ENCODE data around the gene WDFY2.

WDFY2 gene

DNA sequence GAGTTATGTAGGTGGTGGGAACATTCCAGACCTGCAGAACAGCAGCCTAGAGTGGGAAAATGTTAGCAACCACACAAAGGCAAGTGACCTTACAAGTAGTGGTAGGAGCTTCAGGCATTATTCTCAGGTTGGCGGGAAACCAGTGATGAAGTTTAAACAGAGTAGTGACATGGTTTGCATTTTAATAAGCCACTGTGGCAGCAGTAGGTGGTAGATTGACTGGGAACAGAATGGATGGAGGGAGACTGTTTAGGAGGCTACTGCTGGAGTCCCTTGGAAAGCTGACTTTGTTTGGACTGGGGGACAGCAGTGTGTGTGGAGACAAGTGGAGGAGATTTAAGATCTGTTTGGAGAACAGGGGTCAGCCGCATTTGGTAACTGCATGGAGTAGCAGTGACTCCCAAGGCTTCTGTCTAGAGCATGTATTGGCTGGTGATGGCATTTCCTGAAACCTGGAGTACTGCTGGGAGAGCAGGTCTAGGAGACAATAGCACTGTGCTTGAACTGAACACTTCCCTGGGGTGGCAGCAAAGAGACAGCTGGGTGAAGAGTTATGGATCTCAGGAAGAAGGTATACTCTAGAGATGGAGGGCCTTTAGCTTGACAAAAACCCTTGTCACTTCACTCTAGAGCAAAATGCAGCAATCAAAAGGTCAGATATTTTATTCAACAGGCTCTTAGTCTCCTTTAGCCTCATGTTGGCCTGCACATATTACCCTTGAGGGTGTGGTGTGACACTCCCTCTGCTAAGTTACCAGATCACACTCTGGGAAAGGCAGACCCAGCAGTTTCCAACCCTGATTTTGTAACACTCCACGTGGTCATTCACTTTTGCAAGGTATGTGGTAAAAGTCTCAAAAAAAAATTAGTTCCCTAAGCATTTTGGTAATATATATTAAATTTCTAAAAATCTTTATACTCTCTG is 149.4 kb downstream of the WDFY2 start:
- H3K4me1 Mint-ChIP-seq (ENCODE audit: low read depth), result peaks cover 9% of the 10 kb centered on the region
- peaks cover 49% of the 10 kb centered on the region for H3K36me3 Mint-ChIP-seq (ENCODE audit: low read depth)
- no peaks in the 10 kb centered on the region for H3K27me3 Mint-ChIP-seq
- H3K4me3 Mint-ChIP-seq, result no peak overlapping the region
- no peaks in the 10 kb centered on the region for H3K9me3 Mint-ChIP-seq
- H3K27ac Mint-ChIP-seq, result peak overlapping the region; percentile 54
- intact Hi-C loops (cut with micrococcal nuclease), result no loop called here

GRCh38 chr13:51734786-51735185 is 150.5 kb downstream of the WDFY2 start:
- intact Hi-C loops (cut with micrococcal nuclease), result no loop called here
- Mint-ChIP-seq H3K4me3 (no peak overlapping the region), H3K4me1 (ENCODE audit: low read depth) (peaks cover 9% of the 10 kb centered on the region)

DNA sequence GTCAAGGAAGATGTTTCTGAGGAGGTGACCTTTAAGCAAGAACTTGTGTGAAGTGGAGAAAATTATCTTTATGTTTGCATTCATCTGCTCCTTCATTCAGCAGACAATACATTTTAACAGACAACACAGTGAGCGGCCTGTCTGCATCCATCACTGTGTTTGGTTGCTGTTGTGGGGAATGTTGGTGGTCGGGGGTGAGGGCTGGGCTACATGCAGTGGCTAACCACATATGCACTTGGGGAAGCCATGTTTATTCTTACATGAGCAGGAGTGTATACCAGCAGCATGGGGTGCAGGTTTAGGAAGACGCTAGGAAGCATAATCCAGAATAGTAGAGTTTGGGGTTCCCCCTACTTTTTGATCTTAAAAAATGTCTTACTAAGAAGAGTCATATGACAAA is 153.3 kb downstream of the WDFY2 start:
- peaks cover 86% of the 10 kb centered on the region for H3K36me3 Mint-ChIP-seq (ENCODE audit: low read depth)
- H3K27ac Mint-ChIP-seq, result no peak overlapping the region
- intact Hi-C loops (cut with micrococcal nuclease), result no loop called here
- no peaks in the 10 kb centered on the region for H3K9me3 Mint-ChIP-seq
- H3K27me3 Mint-ChIP-seq, result no peaks in the 10 kb centered on the region
- no peak overlapping the region for H3K4me3 Mint-ChIP-seq
- peaks cover 9% of the 10 kb centered on the region for H3K4me1 Mint-ChIP-seq (ENCODE audit: low read depth)

More at GRCh38 chr13:51734786-51735185, 150.5 kb downstream of the WDFY2 start:
- Mint-ChIP-seq H3K27ac (no peak overlapping the region), H3K27me3 (no peaks in the 10 kb centered on the region), H3K36me3 (ENCODE audit: low read depth) (peaks cover 60% of the 10 kb centered on the region), H3K9me3 (no peaks in the 10 kb centered on the region)

DNA sequence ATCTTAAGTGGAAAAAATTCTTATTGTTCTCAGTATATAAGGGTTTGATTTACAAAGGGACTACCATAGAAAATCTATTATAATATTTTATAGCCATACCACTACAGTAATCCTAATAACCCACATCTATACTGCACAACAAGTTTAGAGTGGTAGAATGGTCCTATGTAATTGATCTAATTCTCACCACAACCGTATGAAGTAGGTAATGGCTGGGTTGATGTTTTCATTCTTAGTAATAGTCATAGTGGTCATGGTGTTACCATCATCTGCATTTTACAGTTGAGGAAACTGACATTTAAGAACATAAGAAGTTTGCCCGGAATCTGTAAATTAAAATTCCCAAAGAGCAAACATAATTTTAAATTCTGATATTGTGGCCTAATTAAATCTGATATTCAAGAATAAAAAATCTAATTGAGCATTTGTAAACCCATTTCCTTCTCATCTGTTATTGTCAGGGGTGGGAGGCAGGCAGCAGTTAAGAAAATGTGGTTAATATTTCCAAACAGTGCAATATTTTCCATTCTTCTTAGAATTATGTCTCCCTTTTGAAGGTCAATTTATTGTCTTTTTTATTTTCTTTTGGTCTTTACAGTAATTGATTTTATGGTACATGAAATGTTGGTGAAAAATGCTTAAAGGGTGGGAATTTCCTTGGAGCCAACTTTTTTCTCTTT is 154.1 kb downstream of the WDFY2 start:
- intact Hi-C loops (cut with micrococcal nuclease), result no loop called here
- no peak overlapping the region for H3K27ac Mint-ChIP-seq
- H3K9me3 Mint-ChIP-seq, result no peaks in the 10 kb centered on the region
- no peaks in the 10 kb centered on the region for H3K27me3 Mint-ChIP-seq
- H3K4me1 Mint-ChIP-seq (ENCODE audit: low read depth), result peaks cover 6% of the 10 kb centered on the region
- H3K4me3 Mint-ChIP-seq, result no peak overlapping the region
- peaks cover 87% of the 10 kb centered on the region for H3K36me3 Mint-ChIP-seq (ENCODE audit: low read depth)

DNA sequence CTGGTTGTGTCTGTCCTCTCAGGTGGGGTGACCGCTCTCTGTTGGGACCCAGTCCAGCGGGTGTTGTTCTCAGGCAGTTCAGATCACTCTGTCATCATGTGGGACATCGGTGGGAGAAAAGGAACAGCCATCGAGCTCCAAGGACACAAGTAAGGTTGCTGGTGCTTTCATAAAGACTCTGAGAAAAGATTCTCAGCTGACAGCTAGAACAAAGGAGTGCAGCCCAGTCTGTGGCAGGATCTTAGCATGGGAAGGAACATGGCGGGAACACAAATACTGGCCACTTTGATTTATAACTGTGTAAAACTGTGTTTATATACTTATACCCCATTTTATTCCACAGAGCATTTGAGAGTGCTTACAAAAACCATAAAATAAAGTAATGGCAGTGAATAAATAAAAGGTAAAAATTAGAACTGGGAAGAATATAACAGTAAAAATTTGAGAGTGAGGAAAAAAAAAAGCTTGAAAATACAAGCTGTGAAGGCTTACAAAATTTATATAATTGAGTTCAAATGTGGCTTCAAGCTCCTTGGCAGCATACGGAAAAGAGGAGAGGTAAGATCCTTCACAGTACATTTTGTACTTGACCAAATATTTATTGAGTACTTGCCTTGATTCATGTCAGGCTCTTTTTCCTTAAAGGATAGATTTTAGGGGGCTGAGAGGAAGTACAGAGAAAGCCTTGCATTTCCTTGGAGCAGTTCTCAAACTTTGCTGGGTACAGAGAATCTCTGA is 154.9 kb downstream of the WDFY2 start:
- Mint-ChIP-seq H3K4me1 (ENCODE audit: low read depth) (no peaks in the 10 kb centered on the region), H3K9me3 (no peaks in the 10 kb centered on the region), H3K27ac (no peak overlapping the region), H3K27me3 (no peaks in the 10 kb centered on the region), H3K4me3 (no peak overlapping the region), H3K36me3 (ENCODE audit: low read depth) (peaks cover 90% of the 10 kb centered on the region)
- intact Hi-C loops (cut with micrococcal nuclease), result no loop called here

GRCh38 chr13:51740698-51741097 is 156.4 kb downstream of the WDFY2 start:
- H3K4me1 Mint-ChIP-seq (ENCODE audit: low read depth), result no peaks in the 10 kb centered on the region
- H3K36me3 Mint-ChIP-seq (ENCODE audit: low read depth), result peaks cover 93% of the 10 kb centered on the region
- H3K4me3 Mint-ChIP-seq, result no peak overlapping the region
- no peaks in the 10 kb centered on the region for H3K27me3 Mint-ChIP-seq
- intact Hi-C loops (cut with micrococcal nuclease), result no loop called here
- no peaks in the 10 kb centered on the region for H3K9me3 Mint-ChIP-seq
- H3K27ac Mint-ChIP-seq, result no peak overlapping the region

- no peaks in the 10 kb centered on the region for H3K27me3 Mint-ChIP-seq
- H3K27ac Mint-ChIP-seq, result no peak overlapping the region
- H3K4me1 Mint-ChIP-seq (ENCODE audit: low read depth), result no peaks in the 10 kb centered on the region
- intact Hi-C loops (cut with micrococcal nuclease), result no loop called here
- peaks cover 93% of the 10 kb centered on the region for H3K36me3 Mint-ChIP-seq (ENCODE audit: low read depth)
- H3K4me3 Mint-ChIP-seq, result no peak overlapping the region
- H3K9me3 Mint-ChIP-seq, result no peaks in the 10 kb centered on the region
Measured at GRCh38 chr13:51742031-51742430, 157.8 kb downstream of the WDFY2 start.

DNA sequence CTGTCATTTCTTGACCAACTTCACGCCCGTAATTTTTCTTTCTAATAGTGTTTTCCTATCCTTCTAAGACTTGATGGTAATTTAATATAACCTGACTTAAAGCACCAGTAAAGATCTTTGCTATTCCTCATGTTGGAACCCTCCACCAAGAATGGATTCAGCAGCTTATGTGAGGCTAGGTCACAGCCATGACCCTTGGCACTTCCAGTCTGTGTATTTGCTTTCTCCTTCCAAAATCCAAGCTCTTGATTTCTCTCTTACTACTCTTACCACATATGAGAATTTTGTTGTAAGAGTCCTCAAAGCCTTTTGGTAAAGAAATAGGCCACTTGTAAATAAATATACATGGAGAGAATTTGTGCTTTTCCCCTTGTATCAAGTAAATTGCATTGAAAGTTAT is 158.3 kb downstream of the WDFY2 start:
- Mint-ChIP-seq H3K36me3 (ENCODE audit: low read depth) (peaks cover 95% of the 10 kb centered on the region), H3K4me3 (no peak overlapping the region), H3K4me1 (ENCODE audit: low read depth) (no peaks in the 10 kb centered on the region), H3K27me3 (no peaks in the 10 kb centered on the region), H3K27ac (no peak overlapping the region), H3K9me3 (peaks cover 4% of the 10 kb centered on the region)
- intact Hi-C loops (cut with micrococcal nuclease), result no loop called here

DNA sequence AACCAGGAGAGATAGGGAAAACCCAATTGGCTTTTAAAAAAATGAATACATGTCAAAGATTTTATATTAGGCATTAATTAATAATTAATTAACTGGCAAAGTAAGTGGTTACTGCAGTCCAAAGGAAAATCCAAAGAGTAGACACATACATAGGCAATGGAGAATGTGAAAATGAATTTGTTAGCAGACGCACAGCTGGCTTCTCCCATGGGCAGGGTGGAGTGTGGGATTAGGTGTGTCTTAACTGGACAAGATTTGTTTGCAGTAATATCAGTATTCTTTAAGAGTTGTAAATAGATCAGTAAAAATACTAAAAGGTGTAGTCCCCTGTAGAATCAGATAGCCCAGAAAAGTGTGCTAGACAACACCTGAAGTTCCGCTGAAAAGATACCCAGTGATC is 161.0 kb downstream of the WDFY2 start:
- peaks cover 98% of the 10 kb centered on the region for H3K36me3 Mint-ChIP-seq (ENCODE audit: low read depth)
- intact Hi-C loops (cut with micrococcal nuclease), result no loop called here

GRCh38 chr13:51746802-51747201 is 162.5 kb downstream of the WDFY2 start:
- H3K36me3 Mint-ChIP-seq (ENCODE audit: low read depth), result peaks cover 98% of the 10 kb centered on the region

More for the DNA sequence above, 161.0 kb downstream of the WDFY2 start:
- H3K4me3 Mint-ChIP-seq, result no peak overlapping the region
- H3K9me3 Mint-ChIP-seq, result peaks cover 15% of the 10 kb centered on the region
- no peak overlapping the region for H3K27ac Mint-ChIP-seq
- H3K27me3 Mint-ChIP-seq, result no peaks in the 10 kb centered on the region
- H3K4me1 Mint-ChIP-seq (ENCODE audit: low read depth), result no peaks in the 10 kb centered on the region

GRCh38 chr13:51747438-51748434 is 163.5 kb downstream of the WDFY2 start:
- intact Hi-C loops (cut with micrococcal nuclease), result no loop called here
- H3K27ac Mint-ChIP-seq, result no peak overlapping the region
- peaks cover 98% of the 10 kb centered on the region for H3K36me3 Mint-ChIP-seq (ENCODE audit: low read depth)
- no peak overlapping the region for H3K4me3 Mint-ChIP-seq
- H3K9me3 Mint-ChIP-seq, result peaks cover 15% of the 10 kb centered on the region
- H3K4me1 Mint-ChIP-seq (ENCODE audit: low read depth), result no peaks in the 10 kb centered on the region
- no peaks in the 10 kb centered on the region for H3K27me3 Mint-ChIP-seq

More at GRCh38 chr13:51746802-51747201, 162.5 kb downstream of the WDFY2 start:
- intact Hi-C loops (cut with micrococcal nuclease), result no loop called here
- Mint-ChIP-seq H3K4me1 (ENCODE audit: low read depth) (no peaks in the 10 kb centered on the region), H3K4me3 (no peak overlapping the region), H3K27ac (no peak overlapping the region), H3K27me3 (no peaks in the 10 kb centered on the region), H3K9me3 (peaks cover 15% of the 10 kb centered on the region)

DNA sequence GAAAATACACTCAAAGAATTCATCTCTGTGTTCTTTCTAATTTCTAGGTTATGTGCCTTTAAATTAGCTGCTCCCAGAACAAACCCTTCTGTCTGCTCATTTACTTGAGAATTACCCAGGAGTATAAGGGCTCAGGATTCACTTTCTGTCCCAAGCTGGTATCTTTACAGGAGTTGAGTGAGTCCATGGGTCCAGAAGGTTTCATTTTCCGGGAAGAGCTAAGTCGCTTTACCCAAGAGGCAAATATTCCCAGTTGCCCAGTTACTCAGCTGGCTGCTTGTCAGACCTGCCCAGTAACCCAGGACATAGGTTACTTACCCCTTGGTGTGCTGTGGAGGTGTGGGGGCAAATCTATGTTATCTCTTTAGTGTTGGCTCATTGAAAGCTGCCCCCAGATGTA is 172.4 kb downstream of the WDFY2 start:
- no peaks in the 10 kb centered on the region for H3K27me3 Mint-ChIP-seq
- H3K27ac Mint-ChIP-seq, result no peak overlapping the region
- peaks cover 98% of the 10 kb centered on the region for H3K36me3 Mint-ChIP-seq (ENCODE audit: low read depth)
- no peaks in the 10 kb centered on the region for H3K9me3 Mint-ChIP-seq
- H3K4me1 Mint-ChIP-seq (ENCODE audit: low read depth), result no peaks in the 10 kb centered on the region
- intact Hi-C loops (cut with micrococcal nuclease), result loop anchor here (10.0 kb wide), 1 partner anchor 322 kb away; no protein-coding TSS in a partner anchor
- no peak overlapping the region for H3K4me3 Mint-ChIP-seq

- Mint-ChIP-seq H3K27ac (no peak overlapping the region), H3K4me3 (no peak overlapping the region), H3K9me3 (no peaks in the 10 kb centered on the region), H3K36me3 (ENCODE audit: low read depth) (peaks cover 97% of the 10 kb centered on the region), H3K27me3 (no peaks in the 10 kb centered on the region), H3K4me1 (ENCODE audit: low read depth) (peaks cover 5% of the 10 kb centered on the region)
- intact Hi-C loops (cut with micrococcal nuclease), result loop anchor here (10.0 kb wide), 1 partner anchor 324 kb away; no protein-coding TSS in a partner anchor
Measured at GRCh38 chr13:51758691-51759090, 174.4 kb downstream of the WDFY2 start.

Measured in dendritic cell treated with granulocyte-macrophage colony-stimulating factor and Interleukin-4, amounts not matched to agents 40 ng/mL and 50 ng/mL, for 4 days (primary cell).